Activated T-cell treated with anti-CD3 and anti-CD28 coated beads, Interleukin-2, amount 50 U/mL, for 24 hours (primary cell): ENCODE measurements around the gene GPR84.
A peak's percentile ranks its signal among the peaks of the same experiment; 100 is the strongest.

Experiments used
- DNase-seq: peaks from one replicate; pipeline ENCODE4 v3.0.0-alpha.2; 2020
- H3K27ac Mint-ChIP-seq: 2 replicates; pipeline ENCODE4 v1.8.0; 2020; ENCODE audit warnings: mild to moderate bottlenecking, mixed read lengths
- H3K27me3 Mint-ChIP-seq: 2 replicates; pipeline ENCODE4 v1.8.0; 2020; ENCODE audit warnings: mixed read lengths
- H3K36me3 Mint-ChIP-seq: 2 replicates; pipeline ENCODE4 v1.8.0; 2020; ENCODE audit warnings: low read depth, mixed read lengths
- H3K4me1 Mint-ChIP-seq: 2 replicates; pipeline ENCODE4 v1.8.0; 2020; ENCODE audit warnings: low read depth, mixed read lengths
- H3K4me3 Mint-ChIP-seq: 2 replicates; pipeline ENCODE4 v1.8.0; 2020; ENCODE audit warnings: mild to moderate bottlenecking, moderate library complexity, mixed read lengths
- H3K9me3 Mint-ChIP-seq: 2 replicates; pipeline ENCODE4 v1.8.0; 2020; ENCODE audit warnings: mixed read lengths

GPR84 gene

DNA sequence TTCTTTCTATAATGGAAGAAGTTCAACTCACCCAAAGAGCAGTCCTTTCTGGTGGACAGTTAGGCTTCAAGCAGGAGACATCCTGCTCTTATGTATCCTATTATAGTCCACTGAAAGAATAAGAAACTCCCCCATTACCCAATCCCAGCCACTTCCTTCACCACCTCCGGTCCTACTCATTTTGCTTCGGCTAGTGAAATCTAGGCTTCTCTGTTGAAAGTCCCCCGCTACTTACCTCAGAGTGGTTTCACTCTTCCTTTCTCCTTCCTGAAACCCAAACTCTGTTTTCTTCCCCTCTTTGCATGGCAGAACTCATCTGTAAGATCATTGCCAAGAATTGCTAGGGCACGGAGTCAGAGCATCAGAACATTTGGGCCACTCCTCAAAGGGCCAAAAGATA lies at the start of gene GPR84:
TSS of gene GPR84 (minus strand) at position 74 of the 400 bp plus-strand sequence. CDS start 635 bp downstream, outside the sequence.
- H3K27ac Mint-ChIP-seq, result peak within 1 kb of the TSS; percentile 42
- H3K36me3 Mint-ChIP-seq, result no peaks in the 10 kb centered on the region
- H3K4me3 Mint-ChIP-seq, result peak within 1 kb of the TSS; percentile 9
- H3K4me1 Mint-ChIP-seq, result peaks cover 36% of the 10 kb centered on the region
- no peaks in the 10 kb centered on the region for H3K9me3 Mint-ChIP-seq
- H3K27me3 Mint-ChIP-seq, result no peaks in the 10 kb centered on the region
- DNase-seq, result no peak

DNA sequence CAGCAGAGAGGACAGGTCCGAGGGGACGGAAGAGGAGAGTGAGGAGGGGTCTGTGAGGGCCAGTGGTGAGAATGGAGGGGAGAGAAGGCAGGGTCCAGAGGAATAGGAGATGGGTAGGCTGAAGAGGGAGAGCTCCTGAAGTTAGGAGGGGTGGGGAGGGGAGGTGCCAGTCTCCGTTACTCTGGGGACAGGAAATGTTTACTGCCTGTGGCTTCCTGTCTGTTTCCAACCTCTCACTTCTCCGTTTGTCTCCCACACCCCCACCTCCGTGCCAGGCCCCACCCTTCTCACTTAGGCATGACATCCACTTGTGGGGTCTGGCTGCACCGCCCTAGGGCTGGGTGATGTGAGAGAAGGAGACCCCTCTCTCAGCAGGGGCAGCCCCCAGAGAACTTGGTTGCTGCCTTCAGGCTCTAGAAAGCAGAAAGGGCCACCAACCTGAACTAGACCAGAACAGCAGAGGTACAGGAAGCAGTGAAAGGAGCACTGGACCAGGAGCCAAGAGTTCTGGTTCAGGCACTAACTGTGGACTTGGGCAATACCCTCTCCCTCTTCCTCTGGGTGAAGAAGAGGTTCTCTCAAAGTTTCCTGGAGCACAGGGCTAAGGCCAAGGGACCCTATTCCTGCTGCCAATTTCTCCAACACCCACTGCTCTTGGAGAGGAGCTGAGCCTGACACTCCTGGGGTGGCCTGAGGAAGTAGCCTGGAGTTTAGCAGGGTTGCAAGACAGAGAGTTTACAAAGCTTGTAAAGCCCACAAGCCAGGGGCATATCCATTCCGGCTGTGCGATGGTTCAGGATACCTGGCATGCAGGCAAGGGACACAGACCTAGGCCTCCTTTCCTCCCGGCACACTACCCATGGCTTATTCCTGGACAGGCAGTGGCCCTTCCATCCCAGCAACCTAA lies 49.3 kb upstream of the GPR84 start:
- H3K27me3 Mint-ChIP-seq, result no peaks in the 10 kb centered on the region
- no peaks in the 10 kb centered on the region for H3K9me3 Mint-ChIP-seq
- H3K4me1 Mint-ChIP-seq, result peaks cover 69% of the 10 kb centered on the region
- peak overlapping the region; percentile 91 for H3K27ac Mint-ChIP-seq
- DNase-seq, result peak; percentile 69
- H3K36me3 Mint-ChIP-seq, result peaks cover 21% of the 10 kb centered on the region
- peak overlapping the region; percentile 62 for H3K4me3 Mint-ChIP-seq

DNA sequence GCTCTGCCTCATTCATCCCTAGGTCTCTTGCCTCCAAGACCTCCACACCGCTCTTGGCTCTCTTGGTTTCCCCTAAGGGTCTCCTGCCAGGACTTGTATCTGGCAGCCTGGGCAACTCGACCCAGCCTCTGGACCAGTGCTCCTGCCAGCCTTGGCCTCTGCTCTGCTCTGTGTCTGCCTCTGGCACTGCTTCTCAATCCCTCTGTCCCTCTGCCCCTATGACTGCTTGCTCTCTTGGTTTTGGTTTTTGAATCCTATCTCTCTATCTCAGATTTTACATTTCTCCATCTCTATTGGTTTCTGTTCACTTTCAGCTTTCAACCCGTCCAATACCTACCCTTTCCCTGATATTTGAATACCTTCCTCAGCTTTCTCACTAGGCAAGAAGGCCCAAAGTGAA lies 48.5 kb upstream of the GPR84 start:
- DNase-seq, result no peak
- no peaks in the 10 kb centered on the region for H3K27me3 Mint-ChIP-seq
- peaks cover 67% of the 10 kb centered on the region for H3K4me1 Mint-ChIP-seq
- peak overlapping the region; percentile 91 for H3K27ac Mint-ChIP-seq
- H3K4me3 Mint-ChIP-seq, result peak overlapping the region; percentile 62
- H3K36me3 Mint-ChIP-seq, result peaks cover 20% of the 10 kb centered on the region
- no peaks in the 10 kb centered on the region for H3K9me3 Mint-ChIP-seq

DNA sequence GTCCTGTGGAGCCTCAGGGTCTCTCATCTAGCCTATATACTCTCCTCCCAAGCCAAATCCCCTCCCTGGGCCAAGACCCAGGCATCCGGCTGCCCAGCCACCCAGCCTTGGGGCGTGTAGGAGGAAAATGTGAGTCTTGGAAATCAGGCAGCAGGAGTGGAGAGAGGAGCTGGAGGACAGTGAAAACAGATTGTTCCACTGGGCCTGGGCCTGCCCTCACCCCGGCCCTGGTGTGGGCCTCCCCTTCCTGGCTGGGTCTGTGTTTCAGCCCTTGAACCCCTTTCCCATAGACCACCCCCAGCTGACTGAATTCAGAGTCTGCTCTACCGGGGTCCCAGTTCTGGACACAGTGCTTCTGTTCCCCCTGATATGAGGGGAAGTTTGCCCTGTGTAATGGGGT lies 48.1 kb upstream of the GPR84 start:
- Mint-ChIP-seq H3K27ac (peak overlapping the region; percentile 91), H3K27me3 (no peaks in the 10 kb centered on the region), H3K9me3 (no peaks in the 10 kb centered on the region), H3K36me3 (peaks cover 24% of the 10 kb centered on the region), H3K4me3 (peak overlapping the region; percentile 62), H3K4me1 (peaks cover 62% of the 10 kb centered on the region)
- no peak for DNase-seq

DNA sequence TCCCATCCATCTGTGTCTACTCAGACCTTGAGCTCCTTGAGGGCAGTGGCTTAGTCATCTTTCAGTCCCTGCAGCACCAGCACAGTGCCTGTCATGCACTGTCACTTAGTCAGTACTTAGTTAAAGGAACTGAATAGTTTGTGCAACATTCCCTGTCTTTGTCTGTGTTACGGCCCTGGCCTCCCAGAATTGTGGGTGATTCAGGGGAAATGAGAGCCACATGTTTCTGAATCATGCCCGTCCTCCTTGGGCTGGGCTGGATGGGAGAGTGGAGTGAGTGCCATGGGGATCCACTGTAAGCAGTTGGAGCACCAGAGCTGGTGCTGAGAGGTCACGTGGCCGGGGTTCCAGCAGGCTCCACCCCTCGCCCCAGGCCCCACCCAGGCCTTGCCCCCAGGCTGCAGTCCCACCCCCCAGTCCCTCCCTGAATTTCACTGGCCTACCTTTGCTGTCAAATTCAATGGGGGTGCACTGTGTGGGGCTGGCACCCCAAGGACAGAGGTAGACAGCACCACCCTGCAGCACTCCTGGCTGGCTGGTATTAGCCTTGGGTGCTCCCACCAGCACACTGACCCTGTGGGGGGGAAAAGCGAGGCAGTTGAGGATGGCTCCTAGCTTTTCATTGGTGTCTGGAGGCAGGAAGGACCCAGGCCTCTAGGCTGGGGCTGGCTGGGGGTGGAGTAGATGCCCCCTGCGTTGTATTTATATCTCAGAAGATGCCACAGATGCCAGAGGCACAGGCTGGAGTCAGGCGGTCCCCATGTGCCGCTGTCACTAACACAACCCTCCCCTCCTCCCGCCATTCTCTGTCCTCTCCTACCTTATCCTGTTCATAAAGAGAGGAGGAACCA lies 47.3 kb upstream of the GPR84 start:
- peaks cover 58% of the 10 kb centered on the region for H3K4me1 Mint-ChIP-seq
- H3K27me3 Mint-ChIP-seq, result no peaks in the 10 kb centered on the region
- H3K27ac Mint-ChIP-seq, result peak overlapping the region; percentile 91
- H3K9me3 Mint-ChIP-seq, result no peaks in the 10 kb centered on the region
- peak; percentile 73 for DNase-seq
- peaks cover 31% of the 10 kb centered on the region for H3K36me3 Mint-ChIP-seq
- peak overlapping the region; percentile 25 for H3K4me3 Mint-ChIP-seq

DNA sequence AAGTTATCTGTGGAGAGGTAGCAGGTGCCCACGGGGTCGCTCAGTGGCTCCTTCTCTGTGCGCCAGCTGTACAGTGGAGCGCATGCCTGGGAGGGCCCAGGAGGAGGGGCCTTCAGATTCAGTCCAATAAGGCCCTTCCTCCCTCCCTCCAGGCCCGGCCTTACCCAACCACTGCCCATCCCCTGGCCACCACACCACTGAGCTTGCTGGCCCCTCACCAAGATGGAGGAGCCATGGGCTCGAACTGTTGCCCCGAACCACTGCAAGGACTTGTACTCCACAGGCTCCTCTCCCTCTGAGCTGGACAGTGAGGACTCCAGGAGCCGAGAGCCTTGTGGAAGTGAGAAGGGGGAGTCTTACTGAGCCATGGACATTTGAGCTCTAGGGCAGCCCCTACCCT lies 45.0 kb upstream of the GPR84 start:
- Mint-ChIP-seq H3K4me3 (no peak overlapping the region), H3K27me3 (no peaks in the 10 kb centered on the region), H3K9me3 (no peaks in the 10 kb centered on the region), H3K4me1 (peaks cover 42% of the 10 kb centered on the region), H3K27ac (peak overlapping the region; percentile 9), H3K36me3 (peaks cover 52% of the 10 kb centered on the region)
- DNase-seq, result no peak

DNA sequence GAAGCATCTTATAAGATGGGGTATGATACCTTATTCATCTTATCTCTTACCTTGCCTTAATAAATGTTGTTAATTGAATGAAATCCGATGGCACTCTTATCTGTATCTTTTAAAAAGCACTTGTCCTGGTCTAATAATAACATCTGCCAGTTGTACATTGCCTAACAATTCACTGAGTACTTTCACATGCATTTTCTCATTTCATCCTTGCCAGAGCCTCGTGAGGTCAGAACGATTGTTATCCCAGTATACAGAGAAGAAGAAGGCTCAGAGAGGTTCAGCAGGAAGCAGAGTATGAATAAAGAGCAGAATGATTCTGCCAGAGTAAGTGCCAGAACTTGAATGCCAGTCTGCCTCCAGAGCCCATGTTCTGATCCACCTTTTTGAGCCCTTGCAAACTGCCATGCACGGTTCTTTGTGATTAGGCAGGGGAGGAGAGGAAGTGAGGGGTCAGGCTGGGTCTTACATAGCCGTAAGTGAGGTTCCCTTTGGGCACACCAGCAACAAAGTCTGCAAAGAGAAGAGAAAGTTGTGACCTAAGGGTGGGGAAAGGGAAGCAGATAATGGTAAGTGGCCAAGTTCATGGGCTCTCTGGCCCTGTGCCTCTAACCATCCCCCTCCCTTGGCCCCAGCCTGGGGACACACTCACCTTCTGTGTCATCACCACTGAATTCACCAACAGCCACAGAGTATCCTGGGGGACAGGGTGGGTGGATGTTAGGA lies 43.1 kb upstream of the GPR84 start:
- peak overlapping the region; percentile 30 for H3K27ac Mint-ChIP-seq
- H3K36me3 Mint-ChIP-seq, result peaks cover 72% of the 10 kb centered on the region
- no peaks in the 10 kb centered on the region for H3K9me3 Mint-ChIP-seq
- no peak overlapping the region for H3K4me3 Mint-ChIP-seq
- H3K27me3 Mint-ChIP-seq, result no peaks in the 10 kb centered on the region
- peaks cover 24% of the 10 kb centered on the region for H3K4me1 Mint-ChIP-seq
- no peak for DNase-seq

DNA sequence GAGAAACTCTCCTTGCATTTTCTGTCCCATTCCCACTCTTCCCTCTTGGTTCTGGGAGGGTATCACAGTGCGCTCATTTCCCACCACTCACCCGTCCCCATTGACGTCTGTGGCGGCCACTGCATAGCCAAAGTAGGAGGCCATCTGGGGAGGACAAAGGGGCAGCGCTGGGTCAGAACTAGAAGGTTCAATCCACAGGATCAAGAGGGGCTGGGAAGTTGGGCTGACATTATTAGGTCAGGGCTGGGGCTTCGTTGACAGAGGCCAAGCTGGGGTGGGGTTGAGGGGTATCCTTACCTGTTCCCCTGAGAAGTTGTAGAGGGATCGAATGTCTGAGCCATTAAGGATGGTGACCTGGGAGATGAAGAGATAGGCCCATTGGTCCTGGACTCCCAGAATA lies 41.3 kb upstream of the GPR84 start:
- Mint-ChIP-seq H3K27ac (peak overlapping the region; percentile 3), H3K9me3 (no peaks in the 10 kb centered on the region)

DNA sequence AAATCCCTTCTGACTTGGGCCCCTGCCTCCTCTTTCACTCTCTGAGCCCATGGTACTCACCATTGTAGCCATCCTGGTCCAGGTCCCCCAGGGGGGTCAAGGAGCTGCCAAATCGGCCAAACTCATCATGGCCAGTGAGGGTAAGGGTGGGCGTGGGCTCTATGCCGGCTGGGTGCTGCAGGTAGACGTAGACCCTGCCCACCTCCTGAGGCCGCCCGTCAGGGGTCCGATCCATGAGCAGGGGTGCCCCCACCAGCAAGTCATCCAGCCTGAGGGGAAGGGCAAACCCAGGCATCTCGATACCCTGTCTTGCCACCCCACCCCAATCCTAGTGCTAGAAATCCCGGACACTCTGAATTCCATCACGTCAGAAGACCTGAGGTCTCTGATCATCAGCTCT lies 40.8 kb upstream of the GPR84 start:
- DNase-seq, result no peak
- Mint-ChIP-seq H3K27me3 (no peaks in the 10 kb centered on the region), H3K4me3 (no peak overlapping the region), H3K4me1 (peaks cover 9% of the 10 kb centered on the region), H3K36me3 (peaks cover 86% of the 10 kb centered on the region), H3K9me3 (no peaks in the 10 kb centered on the region), H3K27ac (peak overlapping the region; percentile 70)

More for the DNA sequence above, 41.3 kb upstream of the GPR84 start:
- Mint-ChIP-seq H3K4me3 (no peak overlapping the region), H3K27me3 (no peaks in the 10 kb centered on the region), H3K36me3 (peaks cover 83% of the 10 kb centered on the region), H3K4me1 (peaks cover 9% of the 10 kb centered on the region)
- no peak for DNase-seq

DNA sequence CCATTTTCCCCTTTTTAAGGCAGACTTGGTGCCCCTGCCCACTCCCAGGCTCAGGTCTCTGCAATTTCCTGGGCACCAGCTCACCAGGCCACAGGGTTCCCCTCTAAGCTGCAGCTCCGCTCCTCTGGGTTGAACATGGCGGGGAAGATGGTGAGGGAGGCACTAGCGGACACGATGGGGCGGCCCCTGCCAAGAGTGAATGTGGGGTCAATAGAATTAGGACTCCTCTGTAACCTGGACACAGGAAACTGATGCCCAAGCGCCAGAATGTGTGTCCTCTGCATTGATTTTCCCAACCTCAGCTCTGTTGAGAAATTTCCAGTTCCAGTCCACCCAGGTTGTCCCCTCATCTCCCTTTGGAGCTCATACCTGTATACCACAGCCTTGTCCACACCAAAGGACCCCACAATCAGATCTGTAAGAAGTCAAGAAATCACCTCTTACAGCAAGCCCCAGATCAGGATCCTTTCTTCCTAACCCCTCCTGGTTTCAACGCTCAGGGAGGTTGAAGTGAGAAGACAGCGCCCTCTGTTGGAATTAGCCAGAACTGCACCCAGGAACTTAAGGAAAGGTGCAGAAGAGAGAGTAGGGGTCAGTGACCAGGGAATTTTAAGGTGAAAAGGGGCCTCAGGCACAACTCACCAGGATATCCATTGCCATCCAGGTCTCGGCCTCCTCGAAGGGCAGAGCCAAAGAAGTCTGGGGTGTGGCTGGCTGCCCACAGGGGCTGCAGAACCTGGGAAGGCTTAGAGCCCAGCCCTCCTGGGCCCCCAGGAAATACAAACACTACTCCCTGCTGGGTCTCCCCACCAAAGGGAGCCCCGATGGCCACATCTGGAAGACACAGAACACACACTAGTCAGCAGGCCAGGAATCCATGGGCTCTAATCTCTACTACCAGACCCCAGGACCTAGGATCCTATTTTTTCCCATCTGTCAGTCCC lies 40.0 kb upstream of the GPR84 start:
- Mint-ChIP-seq H3K36me3 (peaks cover 91% of the 10 kb centered on the region), H3K4me3 (no peak overlapping the region), H3K27me3 (no peaks in the 10 kb centered on the region), H3K27ac (peak overlapping the region; percentile 70), H3K4me1 (peaks cover 7% of the 10 kb centered on the region), H3K9me3 (no peaks in the 10 kb centered on the region)
- DNase-seq, result peak; percentile 72

DNA sequence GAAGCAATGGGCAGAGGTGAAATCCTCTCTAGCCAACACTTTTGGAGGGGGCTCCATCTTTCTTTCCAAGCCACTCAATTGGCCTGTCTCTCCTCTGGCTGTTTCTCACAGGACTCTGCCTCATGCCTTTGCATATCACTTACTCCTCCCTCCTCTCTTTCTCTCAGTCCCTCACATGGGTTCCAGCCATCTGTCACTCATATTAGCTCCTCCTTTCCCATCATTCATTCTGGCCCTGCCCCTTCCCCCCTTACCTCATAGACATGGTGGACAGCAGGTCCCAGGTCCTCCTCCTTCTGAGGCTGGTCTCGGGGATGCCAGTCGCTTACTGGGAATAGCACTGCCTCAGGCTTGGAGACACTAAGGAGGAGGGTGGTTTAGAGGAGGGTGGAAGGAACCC lies 36.8 kb upstream of the GPR84 start:
- Mint-ChIP-seq H3K27ac (peak overlapping the region; percentile 42), H3K9me3 (no peaks in the 10 kb centered on the region)

DNA sequence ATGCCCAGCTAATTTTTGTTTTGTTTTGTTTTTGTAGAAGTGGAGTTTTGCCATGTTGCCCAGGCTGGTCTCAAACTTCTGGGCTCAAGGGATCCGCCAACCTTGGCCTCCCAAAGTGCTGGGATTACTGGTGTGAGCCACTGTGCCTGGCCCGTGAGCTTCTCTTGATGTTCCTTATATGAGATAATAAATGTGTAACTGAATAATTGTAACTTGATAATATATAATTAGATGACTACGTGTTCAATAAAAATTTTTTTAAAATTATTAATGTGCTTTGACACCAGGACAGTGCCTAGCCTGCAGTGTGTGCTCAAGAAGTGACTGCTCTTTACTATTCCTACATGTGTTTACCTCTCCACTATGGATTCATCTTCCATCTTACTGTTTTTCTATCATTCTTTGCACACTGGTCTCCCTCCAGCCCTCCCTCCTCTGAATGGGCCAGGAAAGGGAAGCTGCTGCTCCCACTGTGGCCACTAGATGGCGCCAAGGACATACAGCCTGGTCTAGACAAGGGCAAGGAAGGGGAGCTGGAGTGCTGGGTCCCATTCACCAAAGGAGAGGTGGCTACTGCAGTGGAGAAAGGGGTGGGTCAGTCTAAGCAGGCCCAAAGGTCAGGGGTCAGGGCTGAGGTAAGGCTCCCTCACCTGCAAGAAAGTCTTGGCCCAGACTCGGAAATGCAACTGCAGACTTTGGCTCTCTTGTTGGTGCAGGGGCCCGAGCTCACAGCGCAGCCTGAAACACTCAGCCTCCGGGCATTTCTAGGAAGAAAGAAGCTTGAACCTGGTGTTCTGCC lies 34.9 kb upstream of the GPR84 start:
- peaks cover 7% of the 10 kb centered on the region for H3K4me1 Mint-ChIP-seq
- no peaks in the 10 kb centered on the region for H3K27me3 Mint-ChIP-seq
- no peak overlapping the region for H3K4me3 Mint-ChIP-seq
- H3K27ac Mint-ChIP-seq, result no peak overlapping the region
- DNase-seq, result peak; percentile 94
- H3K36me3 Mint-ChIP-seq, result peaks cover 89% of the 10 kb centered on the region
- H3K9me3 Mint-ChIP-seq, result no peaks in the 10 kb centered on the region

More for the DNA sequence above, 36.8 kb upstream of the GPR84 start:
- DNase-seq, result no peak
- H3K27me3 Mint-ChIP-seq, result no peaks in the 10 kb centered on the region
- H3K36me3 Mint-ChIP-seq, result peaks cover 88% of the 10 kb centered on the region
- no peak overlapping the region for H3K4me3 Mint-ChIP-seq
- H3K4me1 Mint-ChIP-seq, result peaks cover 5% of the 10 kb centered on the region

DNA sequence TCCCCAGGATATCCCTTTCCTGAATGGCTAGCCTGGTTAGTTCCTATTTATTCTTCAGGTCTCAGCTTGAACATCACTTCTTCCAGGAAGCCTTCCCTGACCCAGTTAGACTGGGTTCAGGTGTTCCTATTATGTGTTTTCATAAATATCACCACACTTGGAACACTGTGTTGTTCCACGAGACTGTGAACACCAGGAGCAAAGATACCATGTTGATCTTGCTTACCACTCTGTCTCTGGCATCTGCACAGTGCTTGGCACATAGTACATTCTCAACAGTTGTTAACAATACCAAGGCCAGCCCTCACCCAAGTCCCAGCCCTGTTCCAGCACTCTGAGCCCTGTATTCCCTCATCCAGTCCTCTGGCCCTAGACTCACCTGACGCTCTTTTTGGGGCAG lies 33.9 kb upstream of the GPR84 start:
- no peak overlapping the region for H3K27ac Mint-ChIP-seq

More for the DNA sequence above, 33.9 kb upstream of the GPR84 start:
- Mint-ChIP-seq H3K9me3 (no peaks in the 10 kb centered on the region), H3K36me3 (peaks cover 79% of the 10 kb centered on the region), H3K4me1 (peaks cover 14% of the 10 kb centered on the region), H3K4me3 (no peak overlapping the region), H3K27me3 (no peaks in the 10 kb centered on the region)
- no peak for DNase-seq
